Stimulated activated CD4-positive, alpha-beta T cell treated with anti-CD3 and anti-CD28 coated beads, Interleukin-15, amount 100 ng/mL, for 24 hours (primary cell): ENCODE measurements around the gene ARHGAP8.

Source experiments
- DNase-seq: peaks from one replicate; pipeline ENCODE4 v3.0.0-alpha.2; 2020

Gene ARHGAP8

GRCh38 chr22:44752285-44753188 is at the start of gene ARHGAP8:
Gene ARHGAP8, plus strand, starts transcription at chr22:44752575. Its CDS starts 33,953 bp downstream, at chr22:44786528.
- DNase-seq, result peak; percentile 26

DNA sequence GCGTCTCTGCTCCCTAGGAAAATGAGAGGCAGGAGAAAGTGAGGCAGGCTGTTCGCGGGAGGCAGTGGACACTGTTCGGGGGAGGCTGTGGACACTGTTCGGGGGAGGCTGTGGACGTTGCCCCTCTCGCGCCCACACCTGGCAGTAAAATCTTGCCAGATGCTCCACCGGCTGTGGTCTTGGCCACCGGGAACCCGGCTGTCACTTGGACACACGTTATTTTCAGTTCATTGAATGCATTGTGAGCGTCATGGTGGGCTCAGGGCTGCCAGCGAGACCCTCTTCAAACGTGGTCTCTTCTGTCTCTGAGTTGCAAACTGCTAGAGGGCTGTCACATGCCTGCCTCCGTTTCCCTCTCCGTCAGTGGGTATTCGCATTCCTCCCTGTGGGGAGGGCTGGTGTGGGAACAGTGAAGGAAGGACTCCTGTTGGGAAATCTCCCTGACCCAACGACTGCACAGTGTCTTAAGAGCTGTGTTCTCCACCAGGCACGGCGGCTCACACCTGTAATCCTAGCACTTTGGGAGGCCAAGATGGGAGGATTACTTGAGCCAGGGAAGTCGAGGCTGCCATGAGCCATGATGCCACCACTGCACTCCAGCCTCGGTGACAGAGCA is 49.0 kb upstream of the ARHGAP8 start:
- no peak for DNase-seq

DNA sequence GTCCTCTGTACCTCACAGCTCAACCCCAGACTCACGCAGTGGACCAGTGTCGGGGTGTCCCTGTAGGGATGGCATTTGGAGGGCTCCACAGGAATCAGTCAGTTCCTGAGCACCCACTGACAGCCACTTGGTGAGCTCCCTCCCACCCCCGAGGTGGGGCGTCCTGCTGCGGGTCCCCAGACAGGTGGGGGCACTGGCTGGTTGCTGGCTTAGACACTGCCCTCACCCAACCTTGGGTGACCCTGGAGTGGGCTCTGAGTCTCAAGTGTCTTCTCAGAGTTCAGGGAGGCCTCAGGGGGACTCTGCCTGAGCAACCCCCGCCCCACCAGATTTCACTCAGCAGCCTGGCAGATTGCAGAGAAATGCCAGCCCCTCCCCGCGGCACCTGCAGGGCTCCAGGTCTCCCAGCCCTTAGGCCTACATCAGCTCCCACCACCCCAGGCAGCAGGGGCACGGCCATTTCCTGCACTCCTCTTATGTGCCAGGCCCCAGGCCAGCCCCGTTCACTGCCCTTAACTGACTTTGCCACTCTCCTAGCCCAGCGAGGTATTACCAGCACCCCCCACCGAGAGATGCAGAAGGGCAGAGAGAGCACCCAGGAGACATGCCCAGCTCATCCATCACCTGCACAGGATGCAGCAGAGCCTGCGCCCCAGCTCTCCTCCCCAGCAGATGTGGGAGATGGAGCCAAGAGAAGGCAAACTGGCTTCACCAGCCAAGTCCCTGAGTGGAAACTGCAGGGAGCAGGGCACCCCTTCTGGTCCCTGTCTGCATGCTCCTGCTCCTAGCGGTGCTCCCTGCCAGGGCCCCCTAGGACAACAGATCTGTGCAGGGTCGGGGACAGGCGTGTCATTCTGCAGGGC is 48.0 kb upstream of the ARHGAP8 start:
- DNase-seq, result no peak

- DNase-seq, result no peak
Measured at GRCh38 chr22:44705022-44705297, 47.4 kb upstream of the ARHGAP8 start.

GRCh38 chr22:44706488-44706887 is 45.9 kb upstream of the ARHGAP8 start:
- no peak for DNase-seq

DNA sequence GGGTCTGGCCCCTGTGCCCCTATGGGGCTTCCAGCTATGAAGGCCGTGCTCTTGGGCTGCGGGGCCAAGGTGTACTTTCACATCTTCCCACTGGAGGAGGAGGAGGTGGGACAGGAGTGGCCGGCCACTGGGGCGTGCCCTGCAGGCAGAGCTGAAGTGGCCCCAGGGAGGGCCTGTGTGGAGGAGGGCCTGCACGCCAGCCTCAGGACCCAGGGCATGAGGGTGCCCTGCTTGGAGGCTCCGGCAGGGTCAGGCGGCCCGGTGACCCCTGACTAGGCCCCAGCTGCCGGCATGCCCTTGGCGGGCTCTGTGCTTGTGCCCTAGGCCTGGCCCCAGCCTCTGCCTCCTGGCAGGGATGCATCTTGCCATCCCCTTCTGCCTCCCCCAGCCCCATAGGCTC is 45.2 kb upstream of the ARHGAP8 start:
- no peak for DNase-seq

GRCh38 chr22:44707752-44708151 is 44.6 kb upstream of the ARHGAP8 start:
- no peak for DNase-seq

- no peak for DNase-seq
Measured at GRCh38 chr22:44709881-44710392, 42.4 kb upstream of the ARHGAP8 start.

- DNase-seq, result no peak
Measured at GRCh38 chr22:44710474-44711240, 41.7 kb upstream of the ARHGAP8 start.

GRCh38 chr22:44711241-44711560 is 41.2 kb upstream of the ARHGAP8 start:
- DNase-seq, result no peak

DNA sequence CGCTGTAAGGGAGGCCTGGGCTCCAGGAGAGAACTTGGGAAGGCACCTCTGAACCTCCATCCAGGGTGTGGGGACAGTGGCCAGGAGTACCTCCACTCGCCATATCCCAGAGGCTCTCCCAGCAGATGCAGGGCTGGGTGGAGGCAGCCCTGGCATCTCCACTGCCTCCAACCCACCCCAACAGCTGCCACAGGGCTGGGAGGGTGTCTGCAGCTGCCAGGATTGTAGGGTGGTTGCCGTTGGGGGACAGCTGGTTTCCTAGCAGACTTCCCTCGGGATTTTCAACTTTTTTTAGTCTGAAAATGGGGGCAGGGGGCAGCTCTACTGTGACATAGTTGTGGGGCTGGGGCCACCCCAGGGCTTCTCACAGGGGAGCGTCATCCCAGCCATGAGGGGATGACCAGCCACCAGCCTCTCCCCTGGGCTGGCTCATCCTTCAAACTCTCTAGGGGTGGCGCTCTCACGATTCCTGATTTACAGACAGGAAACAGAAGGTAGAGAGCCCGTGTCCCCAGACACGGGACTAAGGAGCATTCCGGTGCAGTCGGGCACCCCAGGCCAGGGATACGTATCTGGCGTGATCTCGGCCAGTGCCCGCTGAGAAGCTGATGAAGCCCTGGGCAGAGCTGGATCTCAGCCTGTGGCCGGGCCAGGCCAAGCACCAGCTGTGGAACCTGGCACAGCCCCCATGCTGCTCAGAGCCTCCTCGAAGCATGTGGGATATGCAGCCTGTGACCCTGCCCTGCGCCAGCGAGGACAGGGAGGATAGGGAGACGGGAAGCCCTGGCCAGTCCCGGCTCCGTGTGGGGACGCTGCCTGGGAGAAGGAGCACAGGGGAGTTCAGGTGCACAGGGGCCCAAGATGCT is 40.5 kb upstream of the ARHGAP8 start:
- no peak for DNase-seq

DNA sequence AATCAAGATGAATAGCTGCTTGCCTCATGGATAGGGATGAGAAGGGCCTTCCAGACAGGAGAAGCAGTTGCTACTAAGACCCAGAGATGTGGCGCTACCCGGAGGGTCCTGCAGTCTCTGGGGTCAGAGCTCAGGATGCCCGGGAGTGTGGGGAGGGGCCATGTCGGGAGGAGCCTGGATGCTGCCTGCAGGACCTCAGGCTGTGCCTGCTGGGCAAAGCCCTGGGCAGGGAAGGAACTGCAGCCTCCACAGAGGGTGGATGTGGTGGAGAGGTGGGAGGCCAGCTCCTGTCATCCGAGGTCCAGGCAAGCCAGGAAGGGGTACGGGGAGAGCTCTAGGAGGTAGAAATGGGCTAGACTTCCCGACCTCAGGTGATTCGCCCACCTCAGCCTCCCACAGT is 39.4 kb upstream of the ARHGAP8 start:
- no peak for DNase-seq

DNA sequence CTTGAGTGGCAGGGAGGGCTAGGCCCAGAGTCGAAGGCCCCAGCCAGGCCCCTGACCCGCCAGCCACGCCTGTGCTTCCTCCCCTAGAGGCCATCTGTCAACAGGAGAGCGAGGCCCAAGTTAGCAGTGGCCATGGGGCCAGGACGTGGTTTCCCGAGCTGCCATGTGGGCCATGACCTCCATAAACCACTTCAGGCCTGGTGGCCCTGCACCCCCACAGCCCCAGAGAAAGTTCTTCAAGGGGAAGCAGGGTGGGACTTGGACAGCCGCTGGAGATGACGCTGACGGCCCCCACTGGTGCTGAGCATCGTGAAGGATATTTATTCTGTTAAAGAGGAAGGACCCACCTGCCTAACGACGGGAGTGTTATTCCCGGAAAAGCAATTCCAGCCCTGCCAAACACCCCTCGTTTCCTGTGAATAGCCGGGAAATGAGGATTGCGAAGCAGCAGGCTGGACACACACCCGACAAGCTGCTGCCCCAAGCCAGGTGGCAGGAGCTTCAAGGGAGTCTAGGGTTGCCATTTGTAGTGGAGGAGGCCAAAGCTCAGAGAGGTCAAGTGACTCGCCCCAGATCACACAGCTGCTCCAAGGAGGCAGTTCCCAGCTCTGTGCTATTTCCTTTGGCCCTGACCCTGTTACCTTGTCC is 37.5 kb upstream of the ARHGAP8 start:
- no peak for DNase-seq

GRCh38 chr22:44718418-44718817 is 34.0 kb upstream of the ARHGAP8 start:
- no peak for DNase-seq

- no peak for DNase-seq
Measured at GRCh38 chr22:44719586-44720368, 32.6 kb upstream of the ARHGAP8 start.

GRCh38 chr22:44721213-44721612 is 31.2 kb upstream of the ARHGAP8 start:
- no peak for DNase-seq

- DNase-seq, result no peak
Measured at GRCh38 chr22:44722611-44723010, 29.8 kb upstream of the ARHGAP8 start.

DNA sequence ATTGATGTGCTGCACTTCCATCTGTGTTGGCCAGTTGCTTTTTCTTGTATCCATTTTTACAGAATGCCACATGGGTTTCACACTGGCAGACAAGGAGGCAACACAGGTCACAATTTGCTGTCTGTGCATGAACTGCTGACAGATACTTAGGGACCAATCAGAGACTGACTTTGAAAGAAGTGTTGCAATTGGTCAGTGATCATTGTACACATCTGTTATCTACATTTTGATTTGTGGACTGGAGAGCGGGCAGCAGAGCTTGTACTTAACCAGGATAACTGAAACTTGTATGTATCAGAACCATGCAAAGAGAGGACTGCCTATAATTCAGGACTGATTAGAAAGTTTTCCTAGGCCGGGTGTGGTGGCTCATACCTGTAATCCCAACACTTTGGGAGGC is 28.6 kb upstream of the ARHGAP8 start:
- DNase-seq, result no peak

DNA sequence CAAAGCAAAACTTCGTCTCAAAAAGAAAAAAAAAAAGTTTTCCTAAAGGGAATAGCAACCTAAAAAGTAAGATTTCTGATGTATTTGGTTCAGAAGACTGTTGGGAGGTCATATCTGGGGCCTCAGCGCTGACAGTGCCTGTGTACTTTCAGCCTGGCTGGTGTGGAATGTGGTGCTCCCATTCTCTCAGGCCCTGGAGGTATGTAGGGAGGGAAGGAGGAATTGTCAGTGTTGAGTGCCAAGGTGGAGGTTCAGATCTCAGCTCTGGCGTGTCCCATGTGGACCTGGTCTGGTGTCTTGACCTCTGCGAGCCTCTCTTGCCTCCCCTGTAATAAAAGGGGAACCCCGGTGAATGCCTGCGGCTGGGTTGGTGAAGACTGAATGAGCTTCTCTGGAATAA is 28.0 kb upstream of the ARHGAP8 start:
- DNase-seq, result no peak

- no peak for DNase-seq
Measured at GRCh38 chr22:44724859-44725258, 27.5 kb upstream of the ARHGAP8 start.
